K562 (cell line): Measurements from ENCODE around the gene TIMP2. TPM values are rescaled to one million over a fixed set of nuclear protein-coding genes. Genes with fewer than 3 reads are reported as not detected.

ENCODE experiments used
- ATAC-seq: fragments of 200-7000 bp; cut with Tn5 transposase; 3 replicates; pipeline ENCODE4 v1.9.1; 2020; ENCODE audit warnings: moderate library complexity
- BruUV-seq: library from RNA; stranded (reverse); fragments of 400-500 nt; replicated peaks from 2 replicates; lab custom pipeline; 2021; lab: Mats Ljungman, UMichigan
- CTCF ChIA-PET: fragments of 300-600 bp; formaldehyde crosslinking; extraction: SDS; loops from one replicate; lab custom pipeline; 2021; ENCODE audit warnings: low intra/inter-chr PET ratio; lab: Yijun Ruan, JAX
- POLR2A ChIA-PET: fragments of 300-600, 350-650 bp; sonication (Branson Sonifier 250); formaldehyde crosslinking; extraction: SDS; loops from one replicate; lab custom pipeline; 2021; ENCODE audit warnings: antibody characterized with exemption, inconsistent platforms; lab: Yijun Ruan, JAX
- DNase-seq, 4 experiments: peaks; one replicate each; pipeline versions ENCODE4 v3.0.0 to v3.0.0-alpha.2; 2011 to 2018; ENCODE audit warnings: low spot score in 3 of 4, mixed read lengths in 3 of 4; ENCODE audit errors: extremely low read depth in 1 of 4
- FAIRE-seq: peaks from 2 replicates; lab custom pipeline; 2011; peaks lifted over from hg19 to GRCh38; lab: Jason Lieb, UNC
- H2AFZ ChIP-seq: 2 replicates; pipeline ENCODE4 v1.6.0; 2011; ENCODE audit warnings: low read depth, low read length, control low read depth, inconsistent platforms
- H3K27ac ChIP-seq: fragments of 200-600 bp; 3 replicates; pipeline ENCODE4 v1.8.0; 2011; ENCODE audit warnings: low read depth, mild to moderate bottlenecking, control low read depth, inconsistent platforms, low read length, moderate library complexity, mixed read lengths; ENCODE audit errors: extremely low read depth
- H3K27me3 ChIP-seq, 2 experiments: fragments of 300-600 bp in 1 of 2; 2 replicates in 1 of 2; 3 replicates in 1 of 2; pipeline versions ENCODE4 v1.6.0 to v1.8.0; 2011; ENCODE audit warnings: inconsistent platforms in 2 of 2, low read length in 2 of 2, mild to moderate bottlenecking in 1 of 2, mixed read lengths in 1 of 2, moderate library complexity in 1 of 2; ENCODE audit not compliant: control insufficient read depth in 2 of 2, insufficient read depth in 2 of 2
- H3K36me3 ChIP-seq: fragments of 300-600 bp; 3 replicates; pipeline ENCODE4 v1.8.0; 2011; ENCODE audit warnings: mild to moderate bottlenecking, low read length, inconsistent platforms; ENCODE audit not compliant: control insufficient read depth, insufficient read depth
- H3K4me1 ChIP-seq, 2 experiments: fragments of 200-600 bp in 1 of 2; replicated peaks in 1 of 2; 2 replicates in 1 of 2; 3 replicates in 1 of 2; pipeline versions ENCODE4 v1.5.1 to v1.8.0; 2011; ENCODE audit warnings: inconsistent platforms in 2 of 2, low read length in 2 of 2, mild to moderate bottlenecking in 1 of 2, mixed read lengths in 1 of 2, moderate library complexity in 1 of 2; ENCODE audit not compliant: control insufficient read depth in 2 of 2, insufficient read depth in 2 of 2
- H3K4me2 ChIP-seq: 2 replicates; pipeline ENCODE4 v1.6.1; 2011; ENCODE audit warnings: low read length, control low read depth, inconsistent platforms, mixed read lengths; ENCODE audit not compliant: insufficient read depth
- H3K4me3 ChIP-seq: fragments of 200-600 bp; sonication (generic), shearing (Covaris generic); 2 replicates; pipeline ENCODE4 v1.5.1; 2016; ENCODE audit warnings: control low read depth, inconsistent platforms
- H3K79me2 ChIP-seq: fragments of 200-600 bp; 3 replicates; pipeline ENCODE4 v1.8.0; 2011; ENCODE audit warnings: low read length, inconsistent platforms; ENCODE audit not compliant: control insufficient read depth, insufficient read depth
- H3K9ac ChIP-seq, 2 experiments: 2 replicates each; pipeline versions ENCODE4 v1.6.0 to v1.6.1; 2011; ENCODE audit warnings: low read depth in 2 of 2, low read length in 2 of 2, control low read depth in 1 of 2, inconsistent platforms in 1 of 2, mild to moderate bottlenecking in 1 of 2, mixed read lengths in 1 of 2; ENCODE audit not compliant: insufficient read depth in 1 of 2
- H3K9me1 ChIP-seq: one replicate; pipeline ENCODE4 v1.6.0; 2011; ENCODE audit warnings: inconsistent platforms, mild to moderate bottlenecking, low read length, moderate library complexity; ENCODE audit not compliant: control insufficient read depth, insufficient read depth
- H3K9me3 ChIP-seq: replicated peaks from 2 replicates; pipeline ENCODE4 v1.5.1; 2011; ENCODE audit warnings: low read depth, low read length, inconsistent platforms; ENCODE audit not compliant: control insufficient read depth, insufficient read depth
- H4K20me1 ChIP-seq: replicated peaks from 2 replicates; pipeline ENCODE4 v1.6.1; 2011; ENCODE audit warnings: low read length, inconsistent platforms, mixed read lengths; ENCODE audit not compliant: control insufficient read depth, insufficient read depth
- DACH1 ChIP-seq: fragments of 450-650 bp; IDR thresholded peaks from 2 replicates; pipeline ENCODE4 v1.6.1; 2018; ENCODE audit not compliant: partially characterized antibody
- ETV5 ChIP-seq: sonication (generic); formaldehyde crosslinking; IDR thresholded peaks from 2 replicates; pipeline ENCODE4 v1.4.0; 2020; ENCODE audit warnings: low read depth, mild to moderate bottlenecking, missing genetic modification reagents
- HDAC8 ChIP-seq: fragments of 450-650 bp; IDR thresholded peaks from 2 replicates; pipeline ENCODE4 v1.6.1; 2016; ENCODE audit warnings: mild to moderate bottlenecking, missing genetic modification characterization, moderate library complexity, missing compliant biosample characterization
- HOXB6 ChIP-seq: fragments of 250-450 bp; sonication (Bioruptor Pico); IDR thresholded peaks from 2 replicates; pipeline ENCODE4 v1.5.1; 2022; ENCODE audit warnings: mild to moderate bottlenecking, borderline replicate concordance
- RBM34 ChIP-seq: fragments of 200-400 bp; formaldehyde crosslinking; IDR thresholded peaks from 2 replicates; pipeline ENCODE4 v1.6.1; 2018; ENCODE audit warnings: low read length, borderline replicate concordance; ENCODE audit not compliant: insufficient read depth
- SAP30 ChIP-seq: fragments of 200-600 bp; sonication (generic); IDR thresholded peaks from 2 replicates; pipeline ENCODE4 v1.6.1; 2012; ENCODE audit warnings: borderline replicate concordance, low read depth, mild to moderate bottlenecking, moderate library complexity, low read length, control low read depth, inconsistent platforms; ENCODE audit not compliant: insufficient read depth, poor library complexity, severe bottlenecking
- TAF15 ChIP-seq: fragments of 200-400 bp; formaldehyde crosslinking; IDR thresholded peaks from 2 replicates; pipeline ENCODE4 v1.6.1; 2017; ENCODE audit warnings: mild to moderate bottlenecking, low read depth, low read length, moderate library complexity
- YBX1 ChIP-seq: fragments of 450-650 bp; IDR thresholded peaks from 2 replicates; pipeline ENCODE4 v1.7.1; 2016; ENCODE audit warnings: mild to moderate bottlenecking
- ZBTB8A ChIP-seq: fragments of 450-650 bp; IDR thresholded peaks from 2 replicates; pipeline ENCODE4 v1.6.1; 2018; ENCODE audit warnings: mild to moderate bottlenecking, moderate library complexity; ENCODE audit not compliant: partially characterized antibody
- ZNF140 ChIP-seq: fragments of 250-450 bp; sonication (Bioruptor Pico); IDR thresholded peaks from 2 replicates; pipeline ENCODE4 v1.8.0; 2021; ENCODE audit warnings: moderate library complexity, mild to moderate bottlenecking, inconsistent platforms
- ZNF24 ChIP-seq: fragments of 450-650 bp; IDR thresholded peaks from 2 replicates; pipeline ENCODE4 v1.6.1; 2016
- ZNF668 ChIP-seq: fragments of 250-450 bp; sonication (Bioruptor Pico); IDR thresholded peaks from 2 replicates; pipeline ENCODE4 v1.8.0; 2022; ENCODE audit warnings: mild to moderate bottlenecking, inconsistent platforms
- WGBS: fragments of 100-300 bp; shearing (Covaris generic); methylation state at CpG from one replicate; pipeline ENCODE4 v1.1.6; 2016; ENCODE audit warnings: low coverage, mixed read lengths; ENCODE audit not compliant: insufficient coverage; ENCODE audit errors: missing lambda C conversion rate; 5-methylcytosine and 5-hydroxymethylcytosine counted together
- in situ Hi-C: fragments of 300-500 bp; cut with MboI; formaldehyde crosslinking; loops from 4 replicates; pipeline ENCODE4 v1.15.0; 2018; ENCODE audit warnings: inconsistent platforms, mixed read lengths
- intact Hi-C: fragments of 100-400 bp; cut with micrococcal nuclease; formaldehyde crosslinking; loops from 2 replicates; pipeline ENCODE4 v1.14.2; 2022
- polyA plus RNA-seq, 8 experiments: library from polyadenylated mRNA; depleted of rRNA in 4 of 8; stranded (reverse) in 5 of 8; unstranded in 3 of 8; fragments of >200 nt; fragmentation: Nextera tagmentation in 2 of 8; fragmentation: Illumina TruSeq in 1 of 8; extraction: Ambion mirVana in 2 of 8; extraction: Trizol in 1 of 8; gene quantifications; 2 replicates each; pipeline versions ENCODE4 v1.2.1 to v1.2.3, GENCODE V29; 2011 to 2014; ENCODE audit warnings: inconsistent platforms in 1 of 8, missing spikeins in 1 of 8
- total RNA-seq, 7 experiments: library from RNA; depleted of rRNA in 6 of 7; stranded (reverse); fragments of >200 nt in 6 of 7; fragmentation: Illumina TruSeq in 2 of 7; extraction: Trizol in 2 of 7; gene quantifications; 2 replicates each; pipeline versions ENCODE4 v1.2.1 to v1.2.3, GENCODE V29; 2011 to 2021; ENCODE audit warnings: low replicate concordance in 1 of 7
- TF ChIP-seq, protein P1 (sequence below): fragments of 200-800 bp; sonication (Bioruptor generic); IDR thresholded peaks from 2 replicates; pipeline ENCODE4 v1.6.1; 2017; ENCODE audit warnings: missing genetic modification characterization, missing compliant biosample characterization

TIMP2 gene
- total and polyA plus RNA-seq, 9 of the 15 experiments (the other 6 are each of a cell fraction or from before 2014, with no cell fraction given) = 0.55 TPM; not detected in 8

DNA sequence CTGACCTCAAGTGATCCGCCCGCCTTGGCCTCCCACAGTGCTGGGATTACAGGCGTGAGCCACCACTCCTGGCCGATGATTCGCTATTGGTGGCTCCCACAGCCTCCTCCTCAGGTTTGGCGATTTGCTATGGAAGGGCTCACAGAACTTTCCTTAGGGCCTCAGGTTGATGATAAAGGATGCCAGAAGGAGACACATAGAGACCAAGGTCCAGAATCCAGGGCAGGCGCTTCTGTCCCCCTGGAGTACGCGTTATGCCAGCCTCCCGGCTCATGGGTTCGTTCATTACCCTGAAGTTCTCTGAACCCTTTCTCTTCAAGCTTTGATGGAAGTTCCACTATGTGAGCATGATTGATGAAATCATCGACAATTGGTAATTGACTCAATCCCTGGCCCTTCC is 34.6 kb upstream of the TIMP2 start:
- Histone ChIP-seq H3K9me1 (no peaks in the 10 kb centered on the region), H3K27me3 (peaks cover 39 to 81% of the 10 kb centered on the region in 2 experiments), H3K79me2 (no peaks in the 10 kb centered on the region), H3K27ac (no peak overlapping the region), H3K36me3 (no peaks in the 10 kb centered on the region), H2AFZ (no peak overlapping the region), H3K4me3 (no peak overlapping the region), H4K20me1 (peaks cover 16% of the 10 kb centered on the region), H3K4me1 (peaks cover 5 to 7% of the 10 kb centered on the region in 2 experiments; a peak in 4 of 5 replicates), H3K4me2 (no peak overlapping the region), H3K9me3 (no peaks in the 10 kb centered on the region), H3K9ac (no peak overlapping the region)
- TF ChIP-seq ZNF24 (no peak), ETV5 (CRISPR knock-in tag) (no peak), RBM34 (no peak), ZNF140 (no peak), DACH1 (no peak), HOXB6 (no peak), TAF15 (no peak), SAP30 (no peak), HDAC8 (no peak), ZBTB8A (no peak), ZNF668 (no peak), YBX1 (no peak)
- TF ChIP-seq, protein P1, sequence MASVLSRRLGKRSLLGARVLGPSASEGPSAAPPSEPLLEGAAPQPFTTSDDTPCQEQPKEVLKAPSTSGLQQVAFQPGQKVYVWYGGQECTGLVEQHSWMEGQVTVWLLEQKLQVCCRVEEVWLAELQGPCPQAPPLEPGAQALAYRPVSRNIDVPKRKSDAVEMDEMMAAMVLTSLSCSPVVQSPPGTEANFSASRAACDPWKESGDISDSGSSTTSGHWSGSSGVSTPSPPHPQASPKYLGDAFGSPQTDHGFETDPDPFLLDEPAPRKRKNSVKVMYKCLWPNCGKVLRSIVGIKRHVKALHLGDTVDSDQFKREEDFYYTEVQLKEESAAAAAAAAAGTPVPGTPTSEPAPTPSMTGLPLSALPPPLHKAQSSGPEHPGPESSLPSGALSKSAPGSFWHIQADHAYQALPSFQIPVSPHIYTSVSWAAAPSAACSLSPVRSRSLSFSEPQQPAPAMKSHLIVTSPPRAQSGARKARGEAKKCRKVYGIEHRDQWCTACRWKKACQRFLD (CRISPR knock-in tag) = no peak
- FAIRE-seq (no peak), DNase-seq (no peak), ATAC-seq (no peak)
- BruUV-seq = no TSS peak
- 19% methylated on average over 12 of the region's 12 CpGs for WGBS
- POLR2A ChIA-PET = interaction anchor here (0.7 to 2.0 kb wide), 2 partner anchors 12 to 133 kb away, joined by 3 to 6 read pairs; no protein-coding TSS in a partner anchor
- in situ Hi-C loops (no loop called here), intact Hi-C loops (no loop called here)
- CTCF ChIA-PET = interaction anchor here (0.7 kb wide), 1 partner anchor 463 kb away, joined by 5 read pairs; no protein-coding TSS in a partner anchor
